Activated CD8-positive, alpha-beta memory T cell treated with anti-CD3 and anti-CD28 coated beads for 36 hours (primary cell): Measurements from ENCODE around the gene BCAS1. TPM values are rescaled to one million over a fixed set of nuclear protein-coding genes. Genes with fewer than 3 reads are reported as not detected.

ENCODE experiments used
- CTCF ChIA-PET: fragments of 350-600 bp; sonication (Branson Sonifier 250); formaldehyde crosslinking; loops from one replicate; lab custom pipeline; 2021; ENCODE audit warnings: antibody characterized with exemption; lab: Charles Lee
- POLR2A ChIA-PET: fragments of 350-600 bp; sonication (Branson Sonifier 250); formaldehyde crosslinking; loops from one replicate; lab custom pipeline; 2021; ENCODE audit warnings: antibody characterized with exemption; lab: Charles Lee
- total RNA-seq, 2 experiments: library from RNA; stranded (reverse); gene quantifications; one replicate each; pipeline ENCODE4 v1.2.3, GENCODE V29; 2021

The BCAS1 gene
- total RNA-seq, 2 experiments from 2014 or later = 0.08 TPM; not detected in 1

DNA sequence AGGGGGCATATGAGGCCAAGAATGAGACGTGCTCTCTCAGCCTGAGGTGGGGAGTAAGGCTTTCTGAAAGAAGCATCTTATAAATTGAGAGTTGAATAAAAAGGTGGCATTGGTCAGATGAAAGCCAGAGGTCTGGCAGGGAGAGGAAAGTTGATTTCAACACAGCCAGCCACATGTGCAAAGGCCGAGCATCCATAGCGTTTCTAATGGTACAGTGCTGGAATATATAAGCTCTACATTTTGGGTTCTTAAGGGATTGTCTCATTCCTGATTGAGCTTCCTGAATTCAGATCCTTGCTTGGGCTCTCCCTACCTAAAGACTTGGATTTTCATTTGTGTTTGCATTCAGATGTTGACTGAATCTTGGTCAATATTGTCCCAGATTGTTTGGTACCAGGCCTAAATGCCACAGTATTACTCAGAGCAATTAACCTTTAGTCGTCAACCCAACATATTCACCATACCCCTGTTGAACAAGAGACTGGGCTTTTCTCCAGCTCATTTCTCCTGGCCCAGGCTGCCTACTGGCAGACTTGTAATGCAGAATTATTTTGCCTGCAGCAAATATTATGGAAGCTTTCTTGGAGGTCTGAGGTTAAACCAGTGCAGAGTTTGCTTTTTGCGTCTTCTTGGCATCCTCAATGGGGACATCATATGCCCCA lies 14.5 kb upstream of the BCAS1 start:
- ChIA-PET POLR2A (no interaction called here), CTCF (no interaction called here)

DNA sequence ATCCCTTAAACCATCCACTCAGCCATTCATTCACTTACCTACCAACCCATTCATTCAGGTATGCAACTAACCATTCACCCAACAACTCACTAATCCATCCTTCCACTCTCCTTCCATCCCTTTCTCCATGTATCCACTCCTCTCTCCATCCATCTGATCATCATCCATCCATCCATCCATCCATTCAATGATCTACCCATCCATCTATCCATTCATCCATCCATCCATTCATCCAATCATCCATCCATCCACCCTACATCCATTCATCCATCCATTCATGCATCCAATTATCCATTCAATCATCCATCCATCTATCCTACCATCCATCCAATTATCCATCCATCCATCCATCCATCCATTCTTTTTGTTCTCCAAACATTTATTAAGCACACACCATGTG lies 13.8 kb upstream of the BCAS1 start:
- CTCF ChIA-PET = no interaction called here

DNA sequence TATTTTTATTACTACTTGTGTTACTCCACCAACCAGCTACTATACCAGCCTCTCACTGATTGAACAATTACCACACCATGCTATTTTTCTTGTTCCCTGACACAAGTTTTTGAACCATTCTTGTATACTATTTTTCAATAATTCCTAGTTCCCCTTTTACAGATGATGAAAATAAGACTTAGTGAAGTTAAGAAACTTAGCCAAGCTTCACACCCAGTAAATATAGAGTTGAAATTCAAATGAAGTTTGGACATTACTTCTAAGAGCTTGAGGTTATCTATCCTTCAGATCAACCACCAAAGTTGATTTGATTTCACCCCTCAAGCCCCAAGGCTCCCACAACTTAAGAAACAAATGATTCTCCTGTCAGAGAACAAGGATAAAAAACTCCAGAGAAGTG lies 13.1 kb upstream of the BCAS1 start:
- POLR2A ChIA-PET = no interaction called here
- CTCF ChIA-PET = no interaction called here

More for the DNA sequence above, 13.8 kb upstream of the BCAS1 start:
- POLR2A ChIA-PET = no interaction called here

DNA sequence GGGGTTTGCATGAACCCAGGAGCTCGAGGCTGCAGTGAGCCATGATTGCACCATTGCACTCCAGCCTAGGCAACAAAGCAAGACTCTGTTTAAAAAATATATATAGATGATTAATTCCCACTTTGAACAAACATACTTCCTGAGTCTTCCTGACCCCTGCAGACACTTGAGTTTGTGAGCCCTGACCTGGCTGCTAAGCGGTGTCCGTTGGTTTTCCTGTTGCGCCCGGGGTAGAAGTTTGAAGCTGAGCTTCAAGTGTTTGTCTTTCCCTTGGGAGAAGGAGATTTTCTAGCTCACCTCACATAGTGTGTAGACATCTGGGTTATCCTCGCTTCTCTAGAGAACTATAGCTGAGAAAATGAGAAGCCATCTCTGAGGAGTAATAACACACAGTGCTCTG lies 11.7 kb upstream of the BCAS1 start:
- CTCF ChIA-PET = interaction anchor here (1.2 kb wide), 1 partner anchor 21 kb away, joined by 3 read pairs; no protein-coding TSS in a partner anchor

DNA sequence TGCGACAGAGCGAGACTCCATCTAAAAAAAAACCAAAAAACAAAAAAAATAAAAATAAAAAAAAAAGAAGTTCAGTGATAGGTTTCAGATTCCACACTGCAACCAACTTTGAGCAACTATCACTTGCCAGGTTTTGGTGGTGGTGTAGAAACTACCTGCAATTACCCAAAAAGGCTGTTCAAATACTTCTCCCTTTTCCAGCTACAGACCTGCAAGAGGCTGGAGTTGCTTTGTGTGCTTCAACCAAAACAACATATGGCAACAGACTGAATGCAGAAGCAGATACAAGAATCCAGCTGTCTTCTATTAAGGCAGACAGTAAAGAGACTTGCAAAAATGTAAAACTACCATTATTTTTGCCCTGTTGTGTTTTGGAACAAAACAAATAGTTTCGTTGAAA lies 9.3 kb upstream of the BCAS1 start:
- CTCF ChIA-PET = interaction anchor here (1.1 kb wide), 1 partner anchor 25 kb away, joined by 3 read pairs; no protein-coding TSS in a partner anchor
- POLR2A ChIA-PET = no interaction called here

More for the DNA sequence above, 11.7 kb upstream of the BCAS1 start:
- POLR2A ChIA-PET = no interaction called here

DNA sequence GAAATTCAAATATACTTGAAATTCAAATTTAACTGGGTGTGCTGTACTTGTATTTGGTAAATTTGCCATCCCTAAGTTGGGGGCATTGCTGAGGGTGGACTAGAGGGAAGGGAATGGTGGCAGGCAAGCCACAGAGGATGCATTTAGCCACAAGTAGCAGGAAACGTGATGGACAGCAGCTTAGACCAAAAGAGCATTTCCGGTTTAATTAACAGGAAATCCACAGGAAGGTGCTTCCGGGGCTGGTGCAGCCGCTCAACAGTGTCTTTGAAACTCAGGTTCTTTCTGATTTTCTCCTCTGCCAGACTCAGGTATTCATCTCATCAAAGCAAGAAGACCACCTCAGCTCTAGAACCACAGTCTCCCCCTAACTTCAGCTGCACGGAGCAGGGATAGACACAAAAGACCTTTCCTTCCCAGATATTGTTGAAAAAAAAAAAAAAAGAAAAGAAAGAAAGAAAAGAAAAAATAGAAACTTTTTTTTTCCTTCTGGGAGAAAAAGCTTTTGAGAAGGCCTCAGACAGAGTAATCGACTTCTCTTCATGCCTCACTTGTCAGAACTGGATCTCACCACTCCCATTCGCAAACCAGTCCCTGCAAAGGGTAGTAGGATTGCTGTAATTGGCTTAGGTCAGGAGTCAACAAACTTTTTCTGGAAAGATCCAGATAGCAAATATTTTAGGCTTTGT lies 8.0 kb upstream of the BCAS1 start:
- ChIA-PET POLR2A (no interaction called here), CTCF (interaction anchor here (1.1 kb wide), 1 partner anchor 26 kb away, joined by 3 read pairs; no protein-coding TSS in a partner anchor)

DNA sequence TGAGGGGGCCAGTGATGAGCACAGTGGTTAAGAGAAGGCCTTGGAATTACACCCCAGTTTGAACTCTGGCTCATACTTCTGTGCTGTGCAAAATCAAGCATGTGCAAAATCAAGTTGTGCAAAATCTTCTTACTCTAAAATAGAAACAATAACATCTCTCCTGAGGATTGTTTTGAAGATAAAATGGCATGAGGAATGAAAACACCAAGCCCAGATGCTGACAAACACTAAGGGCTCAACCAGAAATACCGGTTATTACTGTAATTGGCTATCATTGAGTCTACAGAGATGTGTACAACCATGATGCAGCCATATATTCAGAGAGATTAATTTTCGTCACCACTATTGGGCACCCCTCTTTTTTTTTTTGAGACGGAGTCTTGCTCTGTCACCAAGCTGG lies 5.9 kb upstream of the BCAS1 start:
- POLR2A ChIA-PET = no interaction called here
- CTCF ChIA-PET = no interaction called here

DNA sequence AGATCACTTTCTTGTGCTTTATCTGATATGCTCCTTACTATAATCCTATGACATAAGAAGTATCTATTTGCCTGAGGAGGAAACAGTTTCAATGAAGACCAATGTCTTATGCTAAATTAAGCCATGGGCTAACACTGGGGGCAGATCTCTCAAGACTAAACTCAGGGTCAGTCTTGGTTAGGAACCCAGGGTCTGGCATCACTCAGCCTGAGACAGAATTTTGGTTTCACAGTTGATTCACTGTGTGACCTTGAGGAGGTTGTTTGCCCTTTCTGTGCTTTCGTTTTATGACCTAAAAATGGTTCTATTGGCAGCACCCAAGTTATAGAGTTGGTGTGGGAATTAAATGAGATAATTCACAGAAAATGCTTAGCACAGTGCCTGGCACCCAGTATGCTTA lies 4.9 kb upstream of the BCAS1 start:
- ChIA-PET CTCF (no interaction called here), POLR2A (no interaction called here)

DNA sequence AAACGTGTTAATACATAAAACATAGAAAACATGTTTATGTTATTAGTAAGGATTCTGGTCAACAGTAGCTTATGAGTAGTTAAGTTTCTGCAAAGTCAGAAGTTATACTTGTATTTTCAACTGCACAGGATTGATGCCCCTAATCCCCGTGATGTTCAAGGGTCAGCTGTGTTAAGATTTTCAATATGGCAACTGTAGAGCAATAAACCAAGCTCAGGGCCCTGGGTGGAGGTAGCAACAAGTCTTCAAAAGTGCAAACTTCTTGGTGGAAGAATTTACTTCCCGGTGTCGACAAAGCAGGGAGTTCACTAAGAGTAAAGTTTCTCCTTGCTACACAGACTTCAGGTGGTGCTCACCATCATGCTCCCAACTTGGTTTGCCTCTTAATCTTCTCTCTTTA lies 4.1 kb upstream of the BCAS1 start:
- ChIA-PET POLR2A (no interaction called here), CTCF (no interaction called here)

DNA sequence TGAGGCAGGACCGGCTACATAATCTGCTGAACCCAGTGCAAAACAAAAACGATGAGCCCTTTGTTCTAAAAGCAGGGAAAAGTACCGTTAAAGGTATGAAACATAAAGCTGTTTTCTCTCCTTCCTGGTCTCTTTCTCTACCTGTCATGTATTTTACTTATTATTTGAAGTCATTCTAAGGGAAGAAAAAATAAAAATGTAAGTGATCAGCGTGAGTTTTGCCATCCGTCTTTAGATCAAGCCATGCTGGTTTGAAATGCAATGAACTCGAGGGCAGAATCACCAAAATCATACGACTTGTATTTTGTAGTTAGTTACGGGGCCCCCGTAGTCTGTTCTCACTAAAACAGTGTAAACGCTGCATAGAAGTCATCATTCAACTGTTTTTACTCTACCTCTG lies 2.9 kb upstream of the BCAS1 start:
- CTCF ChIA-PET = no interaction called here

DNA sequence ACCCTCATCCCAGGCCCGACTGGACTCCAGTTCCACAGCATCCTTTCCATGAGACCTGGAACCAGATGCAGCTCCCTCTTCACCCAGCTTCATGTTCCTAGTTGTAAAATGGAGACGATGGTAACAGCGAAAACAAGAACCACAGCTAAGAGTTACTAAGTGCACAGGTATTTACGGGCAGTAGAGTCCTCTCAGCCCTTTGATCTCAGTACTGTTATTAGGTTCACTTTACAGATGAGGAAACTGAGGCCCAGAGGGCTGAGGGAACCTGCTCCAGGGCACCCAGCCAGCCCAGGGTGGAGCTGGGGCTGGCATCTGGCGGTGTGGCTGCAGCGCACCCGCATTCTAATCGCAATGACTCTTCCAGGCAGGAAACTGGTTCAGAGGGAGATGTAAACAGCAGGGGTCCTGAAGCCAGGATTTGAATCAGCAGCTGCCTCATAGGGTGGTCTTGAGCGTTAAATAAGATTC lies 858 bp downstream of the BCAS1 start:
- POLR2A ChIA-PET = no interaction called here
- CTCF ChIA-PET = no interaction called here

More for the DNA sequence above, 2.9 kb upstream of the BCAS1 start:
- POLR2A ChIA-PET = no interaction called here

DNA sequence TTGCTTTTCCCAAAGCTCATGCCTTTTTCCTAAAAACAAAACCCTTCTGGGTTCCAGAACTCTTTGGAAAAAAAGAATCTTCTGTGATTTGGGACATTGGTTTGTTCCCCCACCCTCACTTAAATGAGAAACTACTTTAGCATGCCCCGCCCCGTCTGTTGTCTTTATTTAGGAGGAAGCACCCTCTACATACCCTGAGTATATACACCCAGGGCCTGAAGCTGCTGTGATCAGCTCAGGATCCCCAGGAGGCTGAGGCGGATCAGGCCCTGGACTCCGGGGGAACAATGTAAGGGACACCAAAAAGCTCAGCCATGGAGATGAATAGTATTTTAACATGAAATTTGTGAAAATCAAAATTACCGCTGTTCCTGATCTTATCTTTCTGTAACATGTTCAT lies 1.4 kb downstream of the BCAS1 start:
- ChIA-PET POLR2A (no interaction called here), CTCF (no interaction called here)

DNA sequence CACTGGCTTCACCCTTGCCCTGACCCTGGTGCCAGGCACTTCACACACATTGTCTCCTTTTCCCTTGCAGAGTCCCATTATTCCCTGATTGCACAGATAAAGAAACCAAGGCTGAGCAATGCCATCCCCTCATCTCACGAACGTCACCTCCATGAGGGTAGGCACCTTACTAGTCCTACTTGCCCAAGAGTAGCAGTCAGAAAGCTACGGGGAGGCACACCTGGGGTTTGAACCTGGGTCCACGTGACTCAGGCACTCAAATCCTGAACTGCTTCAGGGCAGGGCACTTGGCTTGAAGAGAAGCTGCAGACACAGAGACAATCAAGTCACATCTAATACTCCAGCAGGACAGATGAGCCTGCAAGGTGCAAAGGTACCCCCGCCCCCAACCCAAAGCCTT lies 1.9 kb downstream of the BCAS1 start:
- ChIA-PET CTCF (no interaction called here), POLR2A (no interaction called here)

DNA sequence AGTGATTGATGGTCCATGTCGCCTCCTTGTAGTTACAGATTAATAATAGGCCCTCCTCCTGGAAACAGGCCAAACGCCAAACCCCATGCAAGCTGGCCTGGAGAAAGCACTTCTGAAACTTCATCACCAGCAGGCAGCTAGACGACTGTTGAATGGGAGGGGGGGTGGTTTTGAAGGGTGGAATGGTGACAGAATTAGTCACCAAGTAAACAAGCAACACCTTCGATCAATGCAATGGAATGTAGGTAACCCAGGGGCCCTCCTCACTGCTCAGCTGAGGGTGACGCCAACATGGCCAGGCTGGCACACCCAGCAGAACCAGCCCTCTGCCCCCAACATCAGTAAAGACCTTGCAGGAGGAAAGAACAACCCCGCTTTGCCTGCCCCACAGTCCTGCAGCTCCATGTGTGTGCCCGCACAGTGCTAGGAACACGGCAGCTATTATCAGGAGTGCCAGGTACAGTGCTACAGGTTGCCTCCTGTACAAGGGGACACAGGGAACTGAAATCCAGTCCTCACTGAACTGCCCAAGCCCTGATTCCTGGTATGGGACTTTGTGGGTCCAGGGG lies 2.7 kb downstream of the BCAS1 start:
- ChIA-PET POLR2A (no interaction called here), CTCF (no interaction called here)

DNA sequence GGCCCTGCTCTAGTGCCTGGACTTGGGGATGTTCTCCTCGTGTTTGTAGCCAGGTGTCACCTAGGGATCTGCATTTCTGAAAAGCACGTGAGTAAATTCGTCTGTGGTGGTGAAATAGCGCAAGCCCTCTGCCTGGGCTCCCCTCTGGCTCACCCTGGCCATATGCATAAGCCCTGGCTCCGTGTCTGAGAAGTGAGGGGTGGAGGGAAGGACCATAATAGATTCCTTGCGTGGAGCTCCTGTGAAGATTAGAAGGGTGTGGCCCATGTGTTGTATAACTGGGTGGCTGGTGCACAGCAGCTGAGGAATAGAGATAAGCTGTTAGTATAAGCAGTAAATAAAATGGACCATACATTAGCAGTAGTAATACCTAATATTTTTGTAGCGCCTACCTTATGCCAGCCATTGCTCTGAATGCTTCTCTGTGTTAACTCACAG lies 4.8 kb downstream of the BCAS1 start:
- CTCF ChIA-PET = interaction anchor here (0.5 kb wide), 1 partner anchor 433 kb away, joined by 3 read pairs; no protein-coding TSS in a partner anchor
- POLR2A ChIA-PET = no interaction called here

DNA sequence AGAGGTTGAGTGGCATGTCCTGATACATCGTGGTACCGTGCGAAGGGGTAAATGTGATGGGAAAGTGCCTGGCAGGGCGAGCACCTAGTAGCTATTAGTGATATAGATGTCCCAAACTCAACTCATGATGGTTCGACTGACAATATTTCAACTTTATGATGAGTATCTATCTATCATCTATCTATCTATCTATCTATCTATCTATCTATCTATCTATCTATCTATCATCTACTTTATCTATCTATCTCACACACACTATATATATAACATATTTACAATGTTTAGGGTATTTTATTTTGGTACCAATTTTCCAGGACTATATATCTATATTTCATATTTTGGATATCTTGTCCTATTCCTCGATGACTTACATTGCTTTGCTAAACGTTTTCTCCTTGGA lies 5.5 kb downstream of the BCAS1 start:
- ChIA-PET CTCF (no interaction called here), POLR2A (no interaction called here)

DNA sequence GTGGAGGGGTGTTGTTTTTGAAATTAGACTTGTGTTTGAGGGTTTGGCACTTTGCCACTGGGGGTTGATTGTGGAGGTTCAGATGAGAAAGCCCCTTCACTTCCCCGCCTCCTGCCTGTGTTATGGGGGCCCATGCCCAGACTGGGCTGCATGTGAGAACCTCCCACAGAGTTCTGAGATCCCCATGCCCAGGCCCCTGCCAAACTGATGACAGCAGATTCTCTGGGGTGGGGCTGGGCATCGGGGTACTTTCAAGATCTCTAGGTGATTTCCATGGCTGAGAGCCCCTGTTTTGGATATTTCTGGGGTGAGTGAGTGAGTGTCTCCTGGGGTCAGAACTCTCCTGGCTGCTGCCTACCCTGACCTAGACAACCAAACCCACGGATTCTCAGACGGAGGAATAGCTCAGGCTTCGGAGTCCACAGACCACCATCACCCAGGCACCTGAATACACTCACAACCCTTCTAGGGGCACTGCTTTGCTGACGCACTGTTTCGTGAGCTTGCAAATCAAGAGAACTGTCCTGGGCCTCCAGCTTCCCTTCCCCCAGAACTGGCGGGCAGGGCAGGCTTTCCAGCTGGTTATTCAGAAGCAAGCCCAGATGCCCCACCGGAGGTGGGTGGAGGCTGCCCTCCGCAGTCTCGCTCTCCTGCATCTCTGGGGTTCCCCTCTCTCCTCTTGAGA lies 6.3 kb downstream of the BCAS1 start:
- CTCF ChIA-PET = interaction anchor here (0.6 to 1.4 kb wide), 2 partner anchors 108 to 149 kb away, joined by 3 to 4 read pairs; no protein-coding TSS in a partner anchor
- POLR2A ChIA-PET = interaction anchor here (0.6 to 0.7 kb wide), 2 partner anchors 492 to 570 kb away, joined by 3 read pairs; no protein-coding TSS in a partner anchor

DNA sequence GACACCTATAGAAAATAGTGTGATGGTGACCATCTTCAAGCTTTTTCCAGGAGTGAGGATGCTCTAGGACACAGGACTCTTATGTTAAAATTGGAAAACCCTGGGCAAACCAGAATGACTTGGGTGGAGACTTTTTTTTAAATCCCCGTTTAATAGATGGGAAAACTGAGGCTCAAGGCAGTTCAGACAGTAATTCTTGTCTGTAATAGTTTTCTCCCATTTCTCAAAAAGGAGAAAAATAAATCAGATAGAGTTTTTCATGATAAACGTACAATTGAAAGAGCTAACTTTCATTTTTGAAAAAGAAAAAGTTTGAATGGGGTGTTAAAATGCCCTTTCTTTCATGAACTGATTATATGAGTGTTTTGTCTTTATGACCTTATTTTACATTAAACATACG lies 6.8 kb downstream of the BCAS1 start:
- POLR2A ChIA-PET = interaction anchor here (0.7 kb wide), 1 partner anchor 570 kb away, joined by 3 read pairs; no protein-coding TSS in a partner anchor
- CTCF ChIA-PET = interaction anchor here (0.6 to 1.4 kb wide), 3 partner anchors 107 to 149 kb away, joined by 3 to 4 read pairs (median 3); no protein-coding TSS in a partner anchor

DNA sequence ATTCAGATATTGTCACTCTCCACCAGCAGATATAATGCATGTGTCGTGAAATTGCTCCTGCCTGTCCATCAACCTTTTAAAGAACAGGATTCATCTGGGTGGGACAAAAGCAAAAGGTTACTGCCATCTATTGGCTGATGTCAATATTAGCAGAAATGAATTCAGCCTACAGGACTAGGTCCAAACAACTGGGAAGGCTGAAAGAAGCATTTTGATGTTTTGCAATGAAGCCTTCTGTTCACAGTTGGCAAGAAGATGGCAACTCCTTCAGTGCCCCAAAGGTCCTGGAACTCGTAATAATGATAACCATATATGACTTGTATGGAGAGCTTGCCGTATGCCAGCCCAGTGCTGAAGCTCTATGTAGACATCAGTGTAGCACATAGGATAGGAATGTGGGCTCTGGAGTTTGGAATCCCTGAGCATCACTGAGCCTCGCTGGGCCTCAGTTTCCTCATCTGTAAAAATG lies 7.5 kb downstream of the BCAS1 start:
- POLR2A ChIA-PET = no interaction called here
- CTCF ChIA-PET = interaction anchor here (1.0 to 1.4 kb wide), 2 partner anchors 107 to 129 kb away, joined by 3 to 4 read pairs; no protein-coding TSS in a partner anchor
